ENCODE data around the gene NR6A1. TPM values are rescaled to one million over a fixed set of nuclear protein-coding genes. Genes with fewer than 3 reads are reported as not detected.

The NR6A1 gene
- total and polyA plus RNA-seq, 2 of the 13 experiments (the other 11 are each of a cell fraction or from before 2014, with no cell fraction given), result 28.1 to 31.5 TPM

DNA sequence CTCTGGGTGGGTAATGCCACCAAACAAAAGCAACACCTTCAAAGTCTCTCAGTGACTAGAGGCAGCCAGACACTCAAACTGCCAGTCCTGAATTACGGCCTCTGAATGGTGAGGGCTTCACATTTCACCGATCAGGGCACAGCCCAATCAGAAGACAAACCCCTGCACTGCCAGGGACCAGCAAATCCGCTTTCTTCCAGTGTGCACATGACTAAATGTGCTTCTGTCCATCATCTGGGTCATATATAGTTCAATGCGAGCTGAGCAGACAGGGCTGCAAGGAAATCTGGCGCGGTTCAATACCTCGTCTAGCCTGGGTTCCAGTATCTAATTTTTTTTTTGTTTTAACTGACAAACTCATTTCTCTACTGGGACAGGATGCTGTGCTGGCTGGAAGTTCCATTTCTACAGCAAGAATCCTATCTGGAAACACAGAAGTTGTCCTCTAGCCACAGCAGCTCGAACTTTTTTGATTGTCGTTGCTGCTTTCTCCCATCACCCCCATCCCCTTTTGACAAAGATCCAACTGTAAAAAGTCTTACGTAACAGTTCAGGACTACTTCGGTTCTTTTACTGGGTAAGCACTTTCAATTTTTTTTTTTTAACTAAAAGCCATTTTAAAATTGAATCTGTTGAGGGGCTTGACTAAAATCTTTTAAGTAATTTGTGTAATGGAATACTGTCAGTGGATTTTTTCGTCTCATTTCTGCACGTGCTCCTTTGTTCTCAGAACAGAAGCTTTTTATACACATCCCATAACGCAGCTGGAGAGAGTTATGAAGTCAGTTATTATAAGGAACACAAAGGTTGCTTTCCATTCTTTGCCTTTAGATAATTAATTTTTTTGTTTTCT, 112.7 kb downstream of the NR6A1 start (continued):
- TF ChIP-seq, protein P1, sequence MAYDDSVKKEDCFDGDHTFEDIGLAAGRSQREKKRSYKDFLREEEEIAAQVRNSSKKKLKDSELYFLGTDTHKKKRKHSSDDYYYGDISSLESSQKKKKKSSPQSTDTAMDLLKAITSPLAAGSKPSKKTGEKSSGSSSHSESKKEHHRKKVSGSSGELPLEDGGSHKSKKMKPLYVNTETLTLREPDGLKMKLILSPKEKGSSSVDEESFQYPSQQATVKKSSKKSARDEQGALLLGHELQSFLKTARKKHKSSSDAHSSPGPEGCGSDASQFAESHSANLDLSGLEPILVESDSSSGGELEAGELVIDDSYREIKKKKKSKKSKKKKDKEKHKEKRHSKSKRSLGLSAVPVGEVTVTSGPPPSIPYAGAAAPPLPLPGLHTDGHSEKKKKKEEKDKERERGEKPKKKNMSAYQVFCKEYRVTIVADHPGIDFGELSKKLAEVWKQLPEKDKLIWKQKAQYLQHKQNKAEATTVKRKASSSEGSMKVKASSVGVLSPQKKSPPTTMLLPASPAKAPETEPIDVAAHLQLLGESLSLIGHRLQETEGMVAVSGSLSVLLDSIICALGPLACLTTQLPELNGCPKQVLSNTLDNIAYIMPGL (CRISPR knock-in tag; IDR thresholded peaks at IDR 0.05; ENCODE audit: borderline replicate concordance in 1 of 2, low read depth in 1 of 2), result 0 out of 4 replicates have a peak, but pooled peaks of 1 of the 2 experiments have one; percentile 20
- TF ChIP-seq ZFY (CRISPR knock-in tag; IDR thresholded peaks at IDR 0.05) (no peak), ZFAT (CRISPR knock-in tag; conservative IDR thresholded peaks at IDR 0.05) (peak; percentile 91; the same call in 1 of the 2 replicates), KMT2A (CRISPR knock-in tag; IDR thresholded peaks at IDR 0.05) (0 out of 2 replicates have a peak, but pooled peaks have one; percentile 50), LCORL (IDR thresholded peaks at IDR 0.05) (no peak), LCORL (CRISPR knock-in tag; IDR thresholded peaks at IDR 0.05) (no peak; the same call in 1 of the 2 replicates), ZNF775 (CRISPR knock-in tag; IDR thresholded peaks at IDR 0.05; ENCODE audit: borderline replicate concordance) (no peak), SALL1 (CRISPR knock-in tag; IDR thresholded peaks at IDR 0.05) (peak; percentile 28; the same call in 1 of the 2 replicates), YEATS4 (CRISPR knock-in tag; IDR thresholded peaks at IDR 0.05; ENCODE audit: borderline replicate concordance) (0 out of 2 replicates have a peak, but pooled peaks have one; percentile 25), EP300 (IDR thresholded peaks at IDR 0.05; ENCODE audit: low read depth in 2 of 2, low read length in 2 of 2) (0 out of 4 replicates have a peak, but pooled peaks of 1 of the 2 experiments have one; percentile 3), EP300 (CRISPR knock-in tag; IDR thresholded peaks at IDR 0.05; ENCODE audit: borderline replicate concordance) (no peak), CEBPB (IDR thresholded peaks at IDR 0.05; ENCODE audit: borderline replicate concordance, low read depth, low read length) (peak; percentile 58), BHLHE40 (IDR thresholded peaks at IDR 0.05; ENCODE audit: low read length) (peak; percentile 19; the same call in 1 of the 2 replicates), DR1 (CRISPR knock-in tag; IDR thresholded peaks at IDR 0.05) (peak; percentile 35; the same call in 1 of the 2 replicates), NFYC (CRISPR knock-in tag; IDR thresholded peaks at IDR 0.05) (peak; percentile 37; the same call in 1 of the 2 replicates), TCF7 (IDR thresholded peaks at IDR 0.05; ENCODE audit: low read depth) (0 out of 2 replicates have a peak, but pooled peaks have one; percentile 0)
- TF ChIP-seq, protein P2, sequence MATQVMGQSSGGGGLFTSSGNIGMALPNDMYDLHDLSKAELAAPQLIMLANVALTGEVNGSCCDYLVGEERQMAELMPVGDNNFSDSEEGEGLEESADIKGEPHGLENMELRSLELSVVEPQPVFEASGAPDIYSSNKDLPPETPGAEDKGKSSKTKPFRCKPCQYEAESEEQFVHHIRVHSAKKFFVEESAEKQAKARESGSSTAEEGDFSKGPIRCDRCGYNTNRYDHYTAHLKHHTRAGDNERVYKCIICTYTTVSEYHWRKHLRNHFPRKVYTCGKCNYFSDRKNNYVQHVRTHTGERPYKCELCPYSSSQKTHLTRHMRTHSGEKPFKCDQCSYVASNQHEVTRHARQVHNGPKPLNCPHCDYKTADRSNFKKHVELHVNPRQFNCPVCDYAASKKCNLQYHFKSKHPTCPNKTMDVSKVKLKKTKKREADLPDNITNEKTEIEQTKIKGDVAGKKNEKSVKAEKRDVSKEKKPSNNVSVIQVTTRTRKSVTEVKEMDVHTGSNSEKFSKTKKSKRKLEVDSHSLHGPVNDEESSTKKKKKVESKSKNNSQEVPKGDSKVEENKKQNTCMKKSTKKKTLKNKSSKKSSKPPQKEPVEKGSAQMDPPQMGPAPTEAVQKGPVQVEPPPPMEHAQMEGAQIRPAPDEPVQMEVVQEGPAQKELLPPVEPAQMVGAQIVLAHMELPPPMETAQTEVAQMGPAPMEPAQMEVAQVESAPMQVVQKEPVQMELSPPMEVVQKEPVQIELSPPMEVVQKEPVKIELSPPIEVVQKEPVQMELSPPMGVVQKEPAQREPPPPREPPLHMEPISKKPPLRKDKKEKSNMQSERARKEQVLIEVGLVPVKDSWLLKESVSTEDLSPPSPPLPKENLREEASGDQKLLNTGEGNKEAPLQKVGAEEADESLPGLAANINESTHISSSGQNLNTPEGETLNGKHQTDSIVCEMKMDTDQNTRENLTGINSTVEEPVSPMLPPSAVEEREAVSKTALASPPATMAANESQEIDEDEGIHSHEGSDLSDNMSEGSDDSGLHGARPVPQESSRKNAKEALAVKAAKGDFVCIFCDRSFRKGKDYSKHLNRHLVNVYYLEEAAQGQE (IDR thresholded peaks at IDR 0.05; ENCODE audit: borderline replicate concordance in 1 of 2, low read depth in 1 of 2, low read length in 2 of 2), result no peak
- TF ChIP-seq, protein P3, sequence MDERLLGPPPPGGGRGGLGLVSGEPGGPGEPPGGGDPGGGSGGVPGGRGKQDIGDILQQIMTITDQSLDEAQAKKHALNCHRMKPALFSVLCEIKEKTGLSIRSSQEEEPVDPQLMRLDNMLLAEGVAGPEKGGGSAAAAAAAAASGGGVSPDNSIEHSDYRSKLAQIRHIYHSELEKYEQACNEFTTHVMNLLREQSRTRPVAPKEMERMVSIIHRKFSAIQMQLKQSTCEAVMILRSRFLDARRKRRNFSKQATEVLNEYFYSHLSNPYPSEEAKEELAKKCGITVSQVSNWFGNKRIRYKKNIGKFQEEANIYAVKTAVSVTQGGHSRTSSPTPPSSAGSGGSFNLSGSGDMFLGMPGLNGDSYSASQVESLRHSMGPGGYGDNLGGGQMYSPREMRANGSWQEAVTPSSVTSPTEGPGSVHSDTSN (CRISPR knock-in tag; IDR thresholded peaks at IDR 0.05), result 0 out of 2 replicates have a peak, but pooled peaks have one; percentile 10
- TF ChIP-seq, protein P4, sequence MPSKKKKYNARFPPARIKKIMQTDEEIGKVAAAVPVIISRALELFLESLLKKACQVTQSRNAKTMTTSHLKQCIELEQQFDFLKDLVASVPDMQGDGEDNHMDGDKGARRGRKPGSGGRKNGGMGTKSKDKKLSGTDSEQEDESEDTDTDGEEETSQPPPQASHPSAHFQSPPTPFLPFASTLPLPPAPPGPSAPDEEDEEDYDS (CRISPR knock-in tag; IDR thresholded peaks at IDR 0.05), result peak; percentile 76
- TF ChIP-seq, protein P5, sequence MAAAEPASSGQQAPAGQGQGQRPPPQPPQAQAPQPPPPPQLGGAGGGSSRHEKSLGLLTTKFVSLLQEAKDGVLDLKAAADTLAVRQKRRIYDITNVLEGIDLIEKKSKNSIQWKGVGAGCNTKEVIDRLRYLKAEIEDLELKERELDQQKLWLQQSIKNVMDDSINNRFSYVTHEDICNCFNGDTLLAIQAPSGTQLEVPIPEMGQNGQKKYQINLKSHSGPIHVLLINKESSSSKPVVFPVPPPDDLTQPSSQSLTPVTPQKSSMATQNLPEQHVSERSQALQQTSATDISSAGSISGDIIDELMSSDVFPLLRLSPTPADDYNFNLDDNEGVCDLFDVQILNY (CRISPR knock-in tag; conservative IDR thresholded peaks at IDR 0.05), result no peak
